Measurements from ENCODE around the gene LIN52. TPM values are rescaled to one million over a fixed set of nuclear protein-coding genes. Genes with fewer than 3 reads are reported as not detected.

LIN52 gene
- total and polyA plus RNA-seq, 4 donors: 3.8 to 9.9 (median 5.3) TPM

DNA sequence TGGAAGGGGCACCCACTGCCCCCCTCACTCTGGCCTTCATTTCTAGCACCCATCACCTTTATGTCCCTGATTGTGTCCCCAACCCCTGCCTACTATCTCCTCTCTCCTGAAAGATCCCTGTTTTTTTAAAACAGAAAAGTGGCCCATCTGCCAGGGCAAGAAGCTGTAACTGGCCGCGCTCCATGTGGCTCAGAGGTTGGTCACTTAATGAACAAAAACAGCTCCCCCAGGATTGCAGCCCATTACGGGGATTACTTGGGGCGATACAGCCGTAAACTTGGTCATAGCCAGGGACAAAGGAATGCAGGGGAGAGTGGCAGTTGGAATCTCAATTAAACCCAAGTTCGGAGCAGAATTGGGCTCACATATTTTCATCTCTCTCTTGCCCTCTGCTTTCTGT, 119.7 kb downstream of the LIN52 start:
- no peak overlapping the region for H3K9ac ChIP-seq (ENCODE audit: low read depth in 1 of 2, low read length in 2 of 2)

DNA sequence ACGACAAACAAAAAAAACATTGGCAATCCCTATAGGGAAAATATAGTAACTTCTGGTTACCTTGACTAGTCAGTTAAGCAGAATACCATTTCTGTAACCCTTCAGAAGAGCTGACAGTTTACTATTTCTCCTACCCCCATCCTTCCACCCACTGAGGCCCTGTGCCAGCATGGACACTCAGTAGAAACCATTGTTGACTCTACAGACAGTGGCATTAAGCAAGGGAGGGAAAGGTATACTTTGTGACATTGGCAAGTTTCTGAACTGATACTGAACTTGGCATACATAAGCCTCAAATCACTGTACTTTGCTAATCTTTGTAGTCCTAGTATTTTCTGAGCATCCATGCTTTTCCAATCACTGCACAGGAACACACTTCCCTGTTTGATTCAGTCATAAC, 121.1 kb downstream of the LIN52 start:
- 85% methylated on average over 1 of the region's 1 CpG for WGBS
- no peak overlapping the region for H3K4me3 ChIP-seq (ENCODE audit: low read depth in 1 of 3, low read length in 3 of 3)
- H3K36me3 ChIP-seq (ENCODE audit: control insufficient read depth in 4 of 4, insufficient read depth in 3 of 4, low read depth in 1 of 4, low read length in 3 of 4): peaks cover 0 to 6% (median 1%) of the 10 kb centered on the region in 4 donors
- no peak for DNase-seq (ENCODE audit: low spot score)
- H3K4me1 ChIP-seq (ENCODE audit: control insufficient read depth in 4 of 4, insufficient read depth in 4 of 4, low read length in 3 of 4): no peaks in the 10 kb centered on the region
- no peak overlapping the region for H3K27ac ChIP-seq (ENCODE audit: low read depth in 1 of 2, low read length in 2 of 2)
- no peaks in the 10 kb centered on the region for H3K27me3 ChIP-seq (ENCODE audit: control insufficient read depth in 4 of 4, insufficient read depth in 4 of 4, low read length in 3 of 4)
- no peaks in the 10 kb centered on the region for H3K9me3 ChIP-seq (ENCODE audit: control insufficient read depth in 4 of 4, low read length in 3 of 4)
- no peak overlapping the region for H3K9ac ChIP-seq (ENCODE audit: low read depth in 1 of 2, low read length in 2 of 2)
- no peak for TF ChIP-seq RXRA (IDR thresholded peaks at IDR 0.05)
- TF ChIP-seq GABPA (IDR thresholded peaks at IDR 0.05 in 1 of 2, conservative IDR thresholded peaks at IDR 0.05 in 1 of 2): no peak
- TF ChIP-seq, protein P1, sequence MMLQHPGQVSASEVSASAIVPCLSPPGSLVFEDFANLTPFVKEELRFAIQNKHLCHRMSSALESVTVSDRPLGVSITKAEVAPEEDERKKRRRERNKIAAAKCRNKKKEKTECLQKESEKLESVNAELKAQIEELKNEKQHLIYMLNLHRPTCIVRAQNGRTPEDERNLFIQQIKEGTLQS (IDR thresholded peaks at IDR 0.05): no peak
- TF ChIP-seq, protein P2, sequence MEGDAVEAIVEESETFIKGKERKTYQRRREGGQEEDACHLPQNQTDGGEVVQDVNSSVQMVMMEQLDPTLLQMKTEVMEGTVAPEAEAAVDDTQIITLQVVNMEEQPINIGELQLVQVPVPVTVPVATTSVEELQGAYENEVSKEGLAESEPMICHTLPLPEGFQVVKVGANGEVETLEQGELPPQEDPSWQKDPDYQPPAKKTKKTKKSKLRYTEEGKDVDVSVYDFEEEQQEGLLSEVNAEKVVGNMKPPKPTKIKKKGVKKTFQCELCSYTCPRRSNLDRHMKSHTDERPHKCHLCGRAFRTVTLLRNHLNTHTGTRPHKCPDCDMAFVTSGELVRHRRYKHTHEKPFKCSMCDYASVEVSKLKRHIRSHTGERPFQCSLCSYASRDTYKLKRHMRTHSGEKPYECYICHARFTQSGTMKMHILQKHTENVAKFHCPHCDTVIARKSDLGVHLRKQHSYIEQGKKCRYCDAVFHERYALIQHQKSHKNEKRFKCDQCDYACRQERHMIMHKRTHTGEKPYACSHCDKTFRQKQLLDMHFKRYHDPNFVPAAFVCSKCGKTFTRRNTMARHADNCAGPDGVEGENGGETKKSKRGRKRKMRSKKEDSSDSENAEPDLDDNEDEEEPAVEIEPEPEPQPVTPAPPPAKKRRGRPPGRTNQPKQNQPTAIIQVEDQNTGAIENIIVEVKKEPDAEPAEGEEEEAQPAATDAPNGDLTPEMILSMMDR (IDR thresholded peaks at IDR 0.05; ENCODE audit: low read depth, low read length, missing input control): no peak
- no peak for TF ChIP-seq JUND (IDR thresholded peaks at IDR 0.05)
- TF ChIP-seq RAD21 (IDR thresholded peaks at IDR 0.05): no peak
- no peak for TF ChIP-seq NR2F2 (IDR thresholded peaks at IDR 0.05)

More for the DNA sequence above, 119.7 kb downstream of the LIN52 start:
- Histone ChIP-seq H3K9me3 (ENCODE audit: control insufficient read depth in 4 of 4, low read length in 3 of 4) (no peaks in the 10 kb centered on the region), H3K36me3 (ENCODE audit: control insufficient read depth in 4 of 4, insufficient read depth in 3 of 4, low read depth in 1 of 4, low read length in 3 of 4) (peaks cover 0 to 9% (median 4%) of the 10 kb centered on the region in 4 donors), H3K4me3 (ENCODE audit: low read depth in 1 of 3, low read length in 3 of 3) (no peak overlapping the region), H3K4me1 (ENCODE audit: control insufficient read depth in 4 of 4, insufficient read depth in 4 of 4, low read length in 3 of 4) (no peaks in the 10 kb centered on the region), H3K27me3 (ENCODE audit: control insufficient read depth in 4 of 4, insufficient read depth in 4 of 4, low read length in 3 of 4) (no peaks in the 10 kb centered on the region), H3K27ac (ENCODE audit: low read depth in 1 of 2, low read length in 2 of 2) (no peak overlapping the region)
- no peak for DNase-seq (ENCODE audit: low spot score)
- WGBS: 96% methylated on average over 6 of the region's 6 CpGs
- TF ChIP-seq, protein P3, sequence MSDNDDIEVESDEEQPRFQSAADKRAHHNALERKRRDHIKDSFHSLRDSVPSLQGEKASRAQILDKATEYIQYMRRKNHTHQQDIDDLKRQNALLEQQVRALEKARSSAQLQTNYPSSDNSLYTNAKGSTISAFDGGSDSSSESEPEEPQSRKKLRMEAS (IDR thresholded peaks at IDR 0.05): no peak
- TF ChIP-seq FOXA2 (IDR thresholded peaks at IDR 0.05) (no peak), HNF4G (IDR thresholded peaks at IDR 0.05) (no peak), FOXA1 (IDR thresholded peaks at IDR 0.05) (no peak)
- TF ChIP-seq, protein P4, sequence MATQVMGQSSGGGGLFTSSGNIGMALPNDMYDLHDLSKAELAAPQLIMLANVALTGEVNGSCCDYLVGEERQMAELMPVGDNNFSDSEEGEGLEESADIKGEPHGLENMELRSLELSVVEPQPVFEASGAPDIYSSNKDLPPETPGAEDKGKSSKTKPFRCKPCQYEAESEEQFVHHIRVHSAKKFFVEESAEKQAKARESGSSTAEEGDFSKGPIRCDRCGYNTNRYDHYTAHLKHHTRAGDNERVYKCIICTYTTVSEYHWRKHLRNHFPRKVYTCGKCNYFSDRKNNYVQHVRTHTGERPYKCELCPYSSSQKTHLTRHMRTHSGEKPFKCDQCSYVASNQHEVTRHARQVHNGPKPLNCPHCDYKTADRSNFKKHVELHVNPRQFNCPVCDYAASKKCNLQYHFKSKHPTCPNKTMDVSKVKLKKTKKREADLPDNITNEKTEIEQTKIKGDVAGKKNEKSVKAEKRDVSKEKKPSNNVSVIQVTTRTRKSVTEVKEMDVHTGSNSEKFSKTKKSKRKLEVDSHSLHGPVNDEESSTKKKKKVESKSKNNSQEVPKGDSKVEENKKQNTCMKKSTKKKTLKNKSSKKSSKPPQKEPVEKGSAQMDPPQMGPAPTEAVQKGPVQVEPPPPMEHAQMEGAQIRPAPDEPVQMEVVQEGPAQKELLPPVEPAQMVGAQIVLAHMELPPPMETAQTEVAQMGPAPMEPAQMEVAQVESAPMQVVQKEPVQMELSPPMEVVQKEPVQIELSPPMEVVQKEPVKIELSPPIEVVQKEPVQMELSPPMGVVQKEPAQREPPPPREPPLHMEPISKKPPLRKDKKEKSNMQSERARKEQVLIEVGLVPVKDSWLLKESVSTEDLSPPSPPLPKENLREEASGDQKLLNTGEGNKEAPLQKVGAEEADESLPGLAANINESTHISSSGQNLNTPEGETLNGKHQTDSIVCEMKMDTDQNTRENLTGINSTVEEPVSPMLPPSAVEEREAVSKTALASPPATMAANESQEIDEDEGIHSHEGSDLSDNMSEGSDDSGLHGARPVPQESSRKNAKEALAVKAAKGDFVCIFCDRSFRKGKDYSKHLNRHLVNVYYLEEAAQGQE (IDR thresholded peaks at IDR 0.05): no peak

DNA sequence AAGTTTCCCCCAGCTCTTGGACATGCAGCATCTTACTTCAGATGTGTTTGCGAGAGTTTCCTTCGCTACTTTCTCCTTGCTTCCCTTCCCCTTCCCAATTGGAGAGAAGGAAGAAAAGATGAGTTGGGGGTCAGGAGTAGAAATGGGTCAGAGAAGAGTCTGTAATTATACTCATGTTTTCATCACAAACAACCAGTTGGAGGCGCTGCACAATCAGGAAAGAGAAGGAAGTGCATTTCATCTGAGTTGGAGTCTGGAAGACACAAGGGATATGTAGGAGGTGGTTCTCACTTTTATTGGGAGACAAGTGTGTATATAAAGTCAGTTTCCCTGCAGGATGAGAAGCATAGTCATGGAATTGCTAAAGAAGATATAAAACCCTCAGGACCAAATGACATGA, 123.2 kb downstream of the LIN52 start:
- Histone ChIP-seq H3K36me3 (ENCODE audit: control insufficient read depth in 4 of 4, insufficient read depth in 3 of 4, low read depth in 1 of 4, low read length in 3 of 4) (peaks cover 0 to 6% (median 0%) of the 10 kb centered on the region in 4 donors), H3K4me3 (ENCODE audit: low read depth in 1 of 3, low read length in 3 of 3) (no peak overlapping the region), H3K4me1 (ENCODE audit: control insufficient read depth in 4 of 4, insufficient read depth in 4 of 4, low read length in 3 of 4) (no peaks in the 10 kb centered on the region), H3K27ac (ENCODE audit: low read depth in 1 of 2, low read length in 2 of 2) (no peak overlapping the region), H3K27me3 (ENCODE audit: control insufficient read depth in 4 of 4, insufficient read depth in 4 of 4, low read length in 3 of 4) (no peaks in the 10 kb centered on the region), H3K9me3 (ENCODE audit: control insufficient read depth in 4 of 4, low read length in 3 of 4) (no peaks in the 10 kb centered on the region), H3K9ac (ENCODE audit: low read depth in 1 of 2, low read length in 2 of 2) (no peak overlapping the region)
- WGBS: 84% methylated on average over 3 of the region's 3 CpGs
- no peak for DNase-seq (ENCODE audit: low spot score)
- TF ChIP-seq FOXA2 (IDR thresholded peaks at IDR 0.05) (no peak), JUND (IDR thresholded peaks at IDR 0.05) (no peak), SP1 (IDR thresholded peaks at IDR 0.05) (no peak), RAD21 (IDR thresholded peaks at IDR 0.05) (no peak), EGR1 (IDR thresholded peaks at IDR 0.05; ENCODE audit: low read depth in 2 of 2) (no peak), GABPA (IDR thresholded peaks at IDR 0.05 in 1 of 2, conservative IDR thresholded peaks at IDR 0.05 in 1 of 2) (no peak), RXRA (IDR thresholded peaks at IDR 0.05) (no peak), HNF4G (IDR thresholded peaks at IDR 0.05) (no peak), YY1 (IDR thresholded peaks at IDR 0.05) (no peak)
- TF ChIP-seq, protein P4 (IDR thresholded peaks at IDR 0.05): no peak
- TF ChIP-seq, protein P3 (IDR thresholded peaks at IDR 0.05): no peak
- TF ChIP-seq, protein P2 (IDR thresholded peaks at IDR 0.05; ENCODE audit: low read depth, low read length, missing input control): no peak

Measured in liver (tissue), 9 donors.